ENCODE results near the gene ASNS. TPM values are rescaled to one million over a fixed set of nuclear protein-coding genes. Genes with fewer than 3 reads are reported as not detected.

The ASNS gene, protein sequence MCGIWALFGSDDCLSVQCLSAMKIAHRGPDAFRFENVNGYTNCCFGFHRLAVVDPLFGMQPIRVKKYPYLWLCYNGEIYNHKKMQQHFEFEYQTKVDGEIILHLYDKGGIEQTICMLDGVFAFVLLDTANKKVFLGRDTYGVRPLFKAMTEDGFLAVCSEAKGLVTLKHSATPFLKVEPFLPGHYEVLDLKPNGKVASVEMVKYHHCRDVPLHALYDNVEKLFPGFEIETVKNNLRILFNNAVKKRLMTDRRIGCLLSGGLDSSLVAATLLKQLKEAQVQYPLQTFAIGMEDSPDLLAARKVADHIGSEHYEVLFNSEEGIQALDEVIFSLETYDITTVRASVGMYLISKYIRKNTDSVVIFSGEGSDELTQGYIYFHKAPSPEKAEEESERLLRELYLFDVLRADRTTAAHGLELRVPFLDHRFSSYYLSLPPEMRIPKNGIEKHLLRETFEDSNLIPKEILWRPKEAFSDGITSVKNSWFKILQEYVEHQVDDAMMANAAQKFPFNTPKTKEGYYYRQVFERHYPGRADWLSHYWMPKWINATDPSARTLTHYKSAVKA
- total RNA-seq (2022; extraction: Qiagen RNA extraction; ENCODE audit: low read depth) = 53.7 to 70.1 TPM (median 63.1 TPM) in 5 replicates

DNA sequence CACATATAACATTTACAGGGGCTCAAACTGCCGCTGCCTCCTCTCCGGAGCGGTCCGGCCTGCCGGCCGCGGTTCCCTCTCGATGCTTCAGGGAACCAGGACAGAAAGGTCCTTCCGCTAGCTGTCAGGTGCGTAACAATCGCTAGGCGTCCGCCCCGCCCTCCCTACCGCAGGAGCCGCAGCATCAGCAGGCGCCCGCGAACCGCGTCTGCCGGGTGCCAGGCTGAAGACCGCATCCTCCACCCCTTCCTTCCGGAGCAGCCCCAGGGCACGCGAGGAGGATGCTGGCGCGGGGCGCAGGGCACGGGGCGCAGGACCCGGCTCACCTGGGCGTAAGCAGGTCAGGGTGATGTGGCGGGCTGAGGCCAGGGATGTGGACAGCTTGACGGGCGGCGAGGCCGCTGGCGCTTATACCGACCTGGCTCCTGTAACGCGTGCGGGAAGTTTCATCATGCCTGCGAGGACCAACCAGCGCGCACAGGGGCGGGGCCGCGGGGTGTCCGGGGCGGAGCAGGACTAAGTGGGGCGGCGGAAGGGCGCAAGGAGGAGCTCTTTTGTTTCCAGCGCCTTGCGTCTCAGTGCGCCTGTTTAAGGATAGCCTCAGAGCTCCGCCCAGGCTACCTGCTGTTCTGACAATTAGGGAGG lies at the start of gene ASNS:
TSS of gene ASNS (minus strand) at position 384 of the 645 bp plus-strand sequence. CDS start 3,252 bp downstream, outside the sequence.

Other genes starting within 250 kb of the ASNS start
- gene TAC1, start 140.3 kb downstream of the ASNS start, total RNA-seq (2022; extraction: Qiagen RNA extraction; ENCODE audit: low read depth) = not detected in 5 replicates
- not detected in 5 replicates for gene OCM2, start 117.8 kb upstream of the ASNS start, total RNA-seq (2022; extraction: Qiagen RNA extraction; ENCODE audit: low read depth)
- 8.4 to 11.1 TPM (median 10.8 TPM) in 5 replicates for gene LMTK2, start 234.5 kb upstream of the ASNS start, total RNA-seq (2022; extraction: Qiagen RNA extraction; ENCODE audit: low read depth)